Nephron progenitor cell (in vitro differentiated cells): ENCODE data around the gene AOPEP.

Experiments used
- DNase-seq: peaks from one replicate; pipeline ENCODE4 v3.0.0; 2021
- H3K27ac Mint-ChIP-seq: 2 replicates; pipeline ENCODE4 v1.8.0; 2021; ENCODE audit warnings: mild to moderate bottlenecking, moderate library complexity, mixed read lengths
- H3K27me3 Mint-ChIP-seq: 2 replicates; pipeline ENCODE4 v1.8.0; 2021; ENCODE audit warnings: mild to moderate bottlenecking, low read depth, mixed read lengths; ENCODE audit not compliant: poor library complexity
- H3K36me3 Mint-ChIP-seq: 2 replicates; pipeline ENCODE4 v1.8.0; 2021; ENCODE audit warnings: low read depth, mixed read lengths
- H3K4me1 Mint-ChIP-seq: 2 replicates; pipeline ENCODE4 v1.8.0; 2021; ENCODE audit warnings: mixed read lengths
- H3K4me3 Mint-ChIP-seq: 2 replicates; pipeline ENCODE4 v1.8.0; 2021; ENCODE audit warnings: mild to moderate bottlenecking, moderate library complexity, mixed read lengths
- H3K9me3 Mint-ChIP-seq: 2 replicates; pipeline ENCODE4 v1.8.0; 2021; ENCODE audit warnings: mild to moderate bottlenecking, moderate library complexity, mixed read lengths
- TF ChIP-seq, protein P1 (sequence below): fragments of 200-600 bp; sonication (generic); IDR thresholded peaks from 2 replicates; pipeline ENCODE4 v1.5.0; 2021; ENCODE audit warnings: antibody characterized with exemption

Gene AOPEP

DNA sequence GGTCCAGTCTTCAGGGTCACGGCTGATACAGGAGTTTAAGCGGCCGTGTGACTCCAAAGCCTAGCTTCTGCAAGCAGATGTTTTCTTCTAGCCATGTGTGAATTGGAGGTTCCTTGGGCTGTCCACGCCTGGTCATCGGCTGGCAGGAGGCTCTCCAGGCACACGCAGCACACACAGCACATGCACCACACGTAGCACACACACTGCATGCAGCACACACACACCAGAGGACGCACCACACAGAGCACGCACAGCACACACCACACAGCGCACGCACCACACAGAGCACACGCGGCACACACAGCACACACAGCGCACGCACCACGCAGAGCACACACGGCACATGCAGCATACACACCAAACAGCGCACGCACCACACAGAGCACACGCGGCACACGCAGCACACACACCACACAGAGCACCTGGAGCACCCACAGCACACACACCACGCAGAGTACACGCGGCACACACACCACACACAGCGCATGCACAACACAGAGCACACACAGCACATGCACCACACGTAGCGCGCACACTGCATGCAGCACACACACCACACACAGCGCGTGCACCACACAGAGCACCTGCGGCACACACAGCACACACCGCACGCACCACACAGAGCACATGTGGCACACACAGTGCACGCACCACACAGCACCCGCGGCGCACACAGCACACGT, 356.7 kb downstream of the AOPEP start:
- Mint-ChIP-seq H3K9me3 (no peaks in the 10 kb centered on the region), H3K27me3 (no peaks in the 10 kb centered on the region), H3K27ac (no peak overlapping the region), H3K4me1 (peaks cover 36% of the 10 kb centered on the region), H3K4me3 (no peak overlapping the region), H3K36me3 (peaks cover 63% of the 10 kb centered on the region)
- TF ChIP-seq, protein P1, sequence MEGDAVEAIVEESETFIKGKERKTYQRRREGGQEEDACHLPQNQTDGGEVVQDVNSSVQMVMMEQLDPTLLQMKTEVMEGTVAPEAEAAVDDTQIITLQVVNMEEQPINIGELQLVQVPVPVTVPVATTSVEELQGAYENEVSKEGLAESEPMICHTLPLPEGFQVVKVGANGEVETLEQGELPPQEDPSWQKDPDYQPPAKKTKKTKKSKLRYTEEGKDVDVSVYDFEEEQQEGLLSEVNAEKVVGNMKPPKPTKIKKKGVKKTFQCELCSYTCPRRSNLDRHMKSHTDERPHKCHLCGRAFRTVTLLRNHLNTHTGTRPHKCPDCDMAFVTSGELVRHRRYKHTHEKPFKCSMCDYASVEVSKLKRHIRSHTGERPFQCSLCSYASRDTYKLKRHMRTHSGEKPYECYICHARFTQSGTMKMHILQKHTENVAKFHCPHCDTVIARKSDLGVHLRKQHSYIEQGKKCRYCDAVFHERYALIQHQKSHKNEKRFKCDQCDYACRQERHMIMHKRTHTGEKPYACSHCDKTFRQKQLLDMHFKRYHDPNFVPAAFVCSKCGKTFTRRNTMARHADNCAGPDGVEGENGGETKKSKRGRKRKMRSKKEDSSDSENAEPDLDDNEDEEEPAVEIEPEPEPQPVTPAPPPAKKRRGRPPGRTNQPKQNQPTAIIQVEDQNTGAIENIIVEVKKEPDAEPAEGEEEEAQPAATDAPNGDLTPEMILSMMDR: no peak
- no peak for DNase-seq

DNA sequence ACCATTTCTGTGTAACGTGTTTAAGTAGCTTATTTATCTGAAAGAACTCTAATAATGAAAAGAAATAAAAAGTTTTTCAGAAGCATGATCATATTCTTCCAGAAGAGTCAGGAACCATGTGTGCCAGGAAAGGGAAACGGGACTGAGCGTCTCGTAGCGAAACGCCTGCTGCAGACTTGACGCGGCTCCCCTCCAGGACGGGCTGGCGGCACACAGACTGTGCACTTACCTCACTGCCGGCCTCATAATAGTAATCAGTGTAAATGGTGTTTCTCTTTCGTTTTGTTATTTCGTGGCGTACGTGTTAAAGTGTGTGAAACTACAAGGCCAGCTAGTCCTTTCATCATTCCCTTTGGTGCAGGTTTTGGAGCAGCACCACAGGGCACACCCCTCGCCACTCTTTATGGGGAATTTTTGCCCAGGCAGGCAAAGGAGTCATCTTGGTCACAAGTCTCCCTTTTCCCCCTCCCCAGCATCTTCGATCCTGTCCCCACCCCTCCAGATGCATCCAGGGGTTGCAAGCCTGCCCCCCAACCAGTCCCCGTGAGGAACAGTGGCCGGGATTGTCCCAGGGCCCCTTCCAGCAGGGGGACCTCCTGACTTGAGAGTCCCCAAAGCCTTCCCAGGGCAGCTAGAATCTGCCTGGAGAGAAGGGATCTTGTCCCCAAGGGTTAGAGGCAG, 357.9 kb downstream of the AOPEP start:
- TF ChIP-seq, protein P1: no peak
- H3K36me3 Mint-ChIP-seq: peaks cover 63% of the 10 kb centered on the region
- H3K27me3 Mint-ChIP-seq: peaks cover 4% of the 10 kb centered on the region
- H3K27ac Mint-ChIP-seq: peak overlapping the region; percentile 69
- no peaks in the 10 kb centered on the region for H3K9me3 Mint-ChIP-seq
- peaks cover 28% of the 10 kb centered on the region for H3K4me1 Mint-ChIP-seq
- DNase-seq: no peak
- H3K4me3 Mint-ChIP-seq: no peak overlapping the region

DNA sequence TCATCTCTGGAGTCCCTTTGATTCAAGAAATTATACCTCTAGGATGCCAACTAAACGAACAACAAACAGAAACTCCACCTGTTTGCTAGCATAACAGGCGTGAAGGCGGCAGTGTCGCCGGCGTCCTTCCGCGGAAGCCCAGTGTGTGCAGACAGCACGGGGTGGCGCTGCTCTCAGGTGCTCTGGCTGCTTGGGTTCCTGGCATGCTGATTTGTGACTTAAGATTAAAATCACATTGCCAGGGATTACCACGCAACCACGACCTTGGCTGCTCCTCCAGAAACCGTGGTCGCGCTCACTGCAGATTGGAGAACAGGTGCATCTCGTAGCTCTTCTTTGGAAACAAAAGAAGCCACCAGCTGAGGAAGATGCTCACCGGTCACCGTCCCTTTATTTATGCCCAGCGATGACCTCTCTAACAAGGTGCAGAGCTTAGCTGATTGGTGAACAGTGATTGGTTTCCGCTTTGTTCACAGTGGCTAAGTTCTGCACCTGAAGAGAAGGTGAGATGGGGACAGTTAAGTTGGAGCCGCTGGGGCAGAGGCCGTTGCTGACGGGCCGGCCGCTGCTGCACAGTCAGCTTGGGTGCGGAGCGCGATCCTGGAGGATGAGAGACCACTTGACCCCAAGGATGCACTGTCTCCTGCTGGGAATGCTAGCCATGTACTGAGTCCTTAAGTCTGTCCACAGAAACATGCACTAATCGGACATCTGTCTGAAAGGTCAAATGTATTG, 358.7 kb downstream of the AOPEP start:
- TF ChIP-seq, protein P1: no peak
- peaks cover 31% of the 10 kb centered on the region for H3K4me1 Mint-ChIP-seq

DNA sequence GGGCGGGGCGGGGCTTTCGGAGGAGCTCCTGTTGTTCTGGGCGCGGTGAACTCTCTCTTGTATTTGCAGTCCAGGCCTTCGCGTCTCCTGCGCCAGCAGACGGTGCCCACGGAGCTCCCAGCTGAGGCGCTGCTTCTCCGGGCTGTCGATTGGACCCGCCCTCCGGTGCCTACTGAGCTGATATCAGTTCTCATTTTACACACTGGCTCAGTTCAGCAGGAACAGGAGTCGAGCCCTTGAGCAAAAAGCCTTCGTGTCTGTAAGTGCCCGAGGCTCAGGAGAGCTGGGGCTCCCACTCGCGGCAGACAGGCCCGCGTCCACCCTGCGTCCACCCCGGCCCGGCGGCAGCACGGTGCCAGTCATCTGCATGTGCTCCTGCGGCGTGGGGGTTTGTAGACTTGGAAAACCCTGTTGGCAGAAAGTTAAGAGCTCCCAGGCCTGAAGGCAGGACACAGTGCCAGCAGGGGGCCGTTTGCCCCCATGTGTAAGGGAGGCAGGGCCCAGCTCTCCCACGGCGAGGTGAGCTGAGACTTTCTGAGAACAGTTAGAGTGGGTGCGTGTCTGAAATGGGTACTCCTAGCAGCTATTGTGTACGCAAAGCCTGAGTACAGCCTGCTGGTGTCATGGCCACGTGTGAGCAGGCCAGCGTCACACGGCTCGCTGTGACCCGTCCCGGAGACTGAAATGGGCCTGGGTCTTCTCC, 359.5 kb downstream of the AOPEP start:
- Mint-ChIP-seq H3K27ac (no peak overlapping the region), H3K36me3 (peaks cover 62% of the 10 kb centered on the region), H3K9me3 (no peaks in the 10 kb centered on the region), H3K27me3 (peaks cover 4% of the 10 kb centered on the region), H3K4me1 (peaks cover 33% of the 10 kb centered on the region), H3K4me3 (no peak overlapping the region)
- TF ChIP-seq, protein P1: no peak
- no peak for DNase-seq

More for the DNA sequence above, 358.7 kb downstream of the AOPEP start:
- Mint-ChIP-seq H3K4me3 (no peak overlapping the region), H3K27ac (no peak overlapping the region), H3K27me3 (peaks cover 4% of the 10 kb centered on the region), H3K9me3 (no peaks in the 10 kb centered on the region), H3K36me3 (peaks cover 62% of the 10 kb centered on the region)
- DNase-seq: no peak

DNA sequence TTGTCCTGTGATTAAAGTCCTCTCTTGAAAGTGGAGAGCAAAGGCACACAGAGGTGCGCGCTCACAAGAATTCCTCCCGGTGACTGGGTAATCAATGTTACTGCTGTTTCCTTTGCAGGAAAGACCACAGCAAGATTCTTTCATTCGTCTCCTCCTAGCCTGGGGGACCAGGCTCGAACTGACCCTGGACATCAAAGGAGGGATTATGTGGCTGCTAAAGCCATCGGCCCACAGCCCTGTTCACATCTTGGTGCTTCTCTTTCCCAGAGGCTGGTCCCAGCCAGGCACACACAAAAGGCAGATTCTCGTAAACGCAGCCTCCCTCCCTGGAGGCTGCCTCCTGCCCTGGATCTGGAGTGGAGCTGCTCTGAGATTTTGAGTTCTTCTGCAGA, 360.1 kb downstream of the AOPEP start:
- DNase-seq: no peak
- Mint-ChIP-seq H3K27me3 (peaks cover 6% of the 10 kb centered on the region), H3K27ac (peak overlapping the region; percentile 72), H3K9me3 (no peaks in the 10 kb centered on the region), H3K36me3 (peaks cover 58% of the 10 kb centered on the region), H3K4me1 (peaks cover 38% of the 10 kb centered on the region), H3K4me3 (no peak overlapping the region)
- TF ChIP-seq, protein P1: no peak
